Ishikawa (cell line): ENCODE results near the gene VRK2.

Experiments used
- CEBPB ChIP-seq: IDR thresholded peaks from 2 replicates; pipeline ENCODE4 v1.6.1; 2012
- CREB1 ChIP-seq: IDR thresholded peaks from 2 replicates; pipeline ENCODE4 v1.6.1; 2012; ENCODE audit warnings: low read depth
- EGR1 ChIP-seq: IDR thresholded peaks from 2 replicates; pipeline ENCODE4 v1.6.1; 2012
- EP300 ChIP-seq: IDR thresholded peaks from 2 replicates; pipeline ENCODE4 v1.6.1; 2012; ENCODE audit warnings: borderline replicate concordance
- FOXM1 ChIP-seq: IDR thresholded peaks from 2 replicates; pipeline ENCODE4 v1.6.1; 2012; ENCODE audit warnings: low read depth, borderline replicate concordance
- NFIC ChIP-seq: IDR thresholded peaks from 2 replicates; pipeline ENCODE4 v1.6.1; 2012
- RAD21 ChIP-seq: IDR thresholded peaks from 2 replicates; pipeline ENCODE4 v1.6.1; 2012; ENCODE audit warnings: low read depth
- TAF1 ChIP-seq: IDR thresholded peaks from 2 replicates; pipeline ENCODE4 v1.6.1; 2012; ENCODE audit warnings: low read depth, mild to moderate bottlenecking
- TCF12 ChIP-seq: IDR thresholded peaks from 2 replicates; pipeline ENCODE4 v1.6.1; 2012; ENCODE audit warnings: low read depth
- TEAD4 ChIP-seq: IDR thresholded peaks from 2 replicates; pipeline ENCODE4 v1.6.1; 2012
- YY1 ChIP-seq: IDR thresholded peaks from 2 replicates; pipeline ENCODE4 v1.6.1; 2012; ENCODE audit warnings: low read depth
- ZBTB7A ChIP-seq: IDR thresholded peaks from 2 replicates; pipeline ENCODE4 v1.6.1; 2012; ENCODE audit warnings: low read depth
- TF ChIP-seq, protein P1 (sequence below): IDR thresholded peaks from 2 replicates; pipeline ENCODE4 v1.6.1; 2012
- TF ChIP-seq, protein P2 (sequence below): IDR thresholded peaks from 2 replicates; pipeline ENCODE4 v1.6.1; 2012
- TF ChIP-seq, protein P3 (sequence below): IDR thresholded peaks from 2 replicates; pipeline ENCODE4 v1.6.1; 2012; ENCODE audit warnings: low read depth, mild to moderate bottlenecking

VRK2 gene

DNA sequence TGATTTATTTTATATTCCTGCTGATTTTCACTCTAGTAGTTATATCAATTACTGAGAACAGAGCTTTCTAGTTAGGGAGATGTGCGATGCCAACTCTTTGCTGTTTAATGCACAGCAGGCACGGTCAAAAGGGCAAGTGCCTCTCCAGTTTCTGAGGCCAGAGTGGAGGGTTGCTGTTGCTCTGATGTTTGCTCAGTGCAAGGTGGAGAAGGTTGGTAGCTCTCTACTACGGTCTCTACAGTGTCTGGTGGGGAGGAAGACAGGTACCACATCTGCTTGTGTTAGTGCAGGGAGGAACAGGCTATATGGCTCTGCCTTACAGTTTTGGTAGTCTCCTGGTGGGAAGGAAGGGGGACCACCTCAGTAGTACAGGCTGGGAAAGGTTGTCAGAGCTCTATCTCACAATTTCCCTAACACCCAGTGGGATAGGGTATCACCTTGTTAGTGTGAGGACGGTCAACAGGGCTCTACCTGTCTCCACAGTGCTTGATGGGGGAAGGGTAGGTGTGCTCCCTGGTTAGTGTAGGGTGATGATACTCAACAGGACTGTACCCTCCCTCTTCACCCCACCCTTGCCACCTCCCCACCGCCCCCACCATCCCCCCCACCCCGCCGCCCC, 108.7 kb downstream of the VRK2 start:
- TF ChIP-seq EGR1 (no peak), RAD21 (no peak), ZBTB7A (no peak), YY1 (no peak), FOXM1 (no peak), TCF12 (no peak), TAF1 (no peak), NFIC (no peak), CREB1 (no peak)
- TF ChIP-seq, protein P1, sequence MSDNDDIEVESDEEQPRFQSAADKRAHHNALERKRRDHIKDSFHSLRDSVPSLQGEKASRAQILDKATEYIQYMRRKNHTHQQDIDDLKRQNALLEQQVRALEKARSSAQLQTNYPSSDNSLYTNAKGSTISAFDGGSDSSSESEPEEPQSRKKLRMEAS, result no peak
- TF ChIP-seq, protein P2, sequence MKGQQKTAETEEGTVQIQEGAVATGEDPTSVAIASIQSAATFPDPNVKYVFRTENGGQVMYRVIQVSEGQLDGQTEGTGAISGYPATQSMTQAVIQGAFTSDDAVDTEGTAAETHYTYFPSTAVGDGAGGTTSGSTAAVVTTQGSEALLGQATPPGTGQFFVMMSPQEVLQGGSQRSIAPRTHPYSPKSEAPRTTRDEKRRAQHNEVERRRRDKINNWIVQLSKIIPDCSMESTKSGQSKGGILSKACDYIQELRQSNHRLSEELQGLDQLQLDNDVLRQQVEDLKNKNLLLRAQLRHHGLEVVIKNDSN, result no peak
- TF ChIP-seq, protein P3, sequence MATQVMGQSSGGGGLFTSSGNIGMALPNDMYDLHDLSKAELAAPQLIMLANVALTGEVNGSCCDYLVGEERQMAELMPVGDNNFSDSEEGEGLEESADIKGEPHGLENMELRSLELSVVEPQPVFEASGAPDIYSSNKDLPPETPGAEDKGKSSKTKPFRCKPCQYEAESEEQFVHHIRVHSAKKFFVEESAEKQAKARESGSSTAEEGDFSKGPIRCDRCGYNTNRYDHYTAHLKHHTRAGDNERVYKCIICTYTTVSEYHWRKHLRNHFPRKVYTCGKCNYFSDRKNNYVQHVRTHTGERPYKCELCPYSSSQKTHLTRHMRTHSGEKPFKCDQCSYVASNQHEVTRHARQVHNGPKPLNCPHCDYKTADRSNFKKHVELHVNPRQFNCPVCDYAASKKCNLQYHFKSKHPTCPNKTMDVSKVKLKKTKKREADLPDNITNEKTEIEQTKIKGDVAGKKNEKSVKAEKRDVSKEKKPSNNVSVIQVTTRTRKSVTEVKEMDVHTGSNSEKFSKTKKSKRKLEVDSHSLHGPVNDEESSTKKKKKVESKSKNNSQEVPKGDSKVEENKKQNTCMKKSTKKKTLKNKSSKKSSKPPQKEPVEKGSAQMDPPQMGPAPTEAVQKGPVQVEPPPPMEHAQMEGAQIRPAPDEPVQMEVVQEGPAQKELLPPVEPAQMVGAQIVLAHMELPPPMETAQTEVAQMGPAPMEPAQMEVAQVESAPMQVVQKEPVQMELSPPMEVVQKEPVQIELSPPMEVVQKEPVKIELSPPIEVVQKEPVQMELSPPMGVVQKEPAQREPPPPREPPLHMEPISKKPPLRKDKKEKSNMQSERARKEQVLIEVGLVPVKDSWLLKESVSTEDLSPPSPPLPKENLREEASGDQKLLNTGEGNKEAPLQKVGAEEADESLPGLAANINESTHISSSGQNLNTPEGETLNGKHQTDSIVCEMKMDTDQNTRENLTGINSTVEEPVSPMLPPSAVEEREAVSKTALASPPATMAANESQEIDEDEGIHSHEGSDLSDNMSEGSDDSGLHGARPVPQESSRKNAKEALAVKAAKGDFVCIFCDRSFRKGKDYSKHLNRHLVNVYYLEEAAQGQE, result no peak

GRCh38 chr2:58156780-58157179, 110.2 kb downstream of the VRK2 start:
- TF ChIP-seq ZBTB7A, result no peak
- no peak for TF ChIP-seq RAD21
- no peak for TF ChIP-seq EP300
- no peak for TF ChIP-seq CEBPB
- TF ChIP-seq TCF12, result no peak
- TF ChIP-seq, protein P3, result no peak
- no peak for TF ChIP-seq CREB1
- no peak for TF ChIP-seq TAF1
- no peak for TF ChIP-seq FOXM1
- TF ChIP-seq YY1, result no peak
- no peak for TF ChIP-seq EGR1

- no peak for TF ChIP-seq CEBPB
- TF ChIP-seq TAF1, result no peak
- TF ChIP-seq RAD21, result no peak
- TF ChIP-seq NFIC, result 0 out of 2 replicates have a peak, but pooled peaks have one; percentile 8
- TF ChIP-seq EP300, result no peak
Measured at GRCh38 chr2:58157754-58158153, 111.1 kb downstream of the VRK2 start.

DNA sequence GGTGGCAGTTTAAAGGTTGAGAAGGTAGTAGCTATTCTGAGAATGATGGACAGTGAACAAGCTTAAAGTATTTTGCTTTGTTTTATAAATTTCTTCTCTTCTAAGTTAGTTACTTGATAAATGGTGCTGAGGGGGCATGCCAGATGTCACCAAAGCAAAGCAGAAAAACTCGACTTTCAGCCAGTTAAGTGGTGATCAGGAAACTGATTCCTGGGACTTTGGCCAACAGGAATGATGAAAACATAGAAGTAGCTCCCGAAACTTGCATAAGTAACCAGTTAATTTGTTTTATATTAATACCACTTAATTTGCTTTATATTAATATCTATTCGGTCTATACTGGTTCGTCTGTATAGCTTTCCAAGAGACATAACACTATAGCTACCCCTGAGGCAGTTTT, 111.9 kb downstream of the VRK2 start:
- TF ChIP-seq, protein P3, result no peak
- TF ChIP-seq, protein P1, result no peak
- TF ChIP-seq EP300 (no peak), EGR1 (no peak), TEAD4 (no peak), NFIC (no peak), ZBTB7A (no peak), FOXM1 (no peak)

GRCh38 chr2:58163913-58164312, 117.3 kb downstream of the VRK2 start:
- TF ChIP-seq TAF1 (no peak), YY1 (no peak)

GRCh38 chr2:58180635-58181034, 134.0 kb downstream of the VRK2 start:
- TF ChIP-seq ZBTB7A (no peak), TEAD4 (no peak), RAD21 (no peak), CEBPB (no peak), EP300 (no peak), YY1 (no peak), NFIC (no peak), FOXM1 (no peak)
- TF ChIP-seq, protein P3, result no peak
- TF ChIP-seq, protein P1, result no peak
- TF ChIP-seq, protein P2, result no peak
